Hematopoietic multipotent progenitor cell (in vitro differentiated cells): Measurements from ENCODE around the gene CELA1. TPM values are rescaled to one million over a fixed set of nuclear protein-coding genes. Genes with fewer than 3 reads are reported as not detected.

ENCODE experiments used
- DNase-seq, 3 donors: peaks; one replicate each; pipeline ENCODE4 v3.0.0-alpha.2; 2011 to 2015; ENCODE audit warnings: low read depth in 2 of 3, low spot score in 2 of 3
- total RNA-seq: library from RNA; depleted of rRNA; stranded (reverse); fragments of >200 nt; gene quantifications from one replicate; pipeline ENCODE4 v1.2.3, GENCODE V29; 2012

Gene CELA1
- not detected for total RNA-seq

DNA sequence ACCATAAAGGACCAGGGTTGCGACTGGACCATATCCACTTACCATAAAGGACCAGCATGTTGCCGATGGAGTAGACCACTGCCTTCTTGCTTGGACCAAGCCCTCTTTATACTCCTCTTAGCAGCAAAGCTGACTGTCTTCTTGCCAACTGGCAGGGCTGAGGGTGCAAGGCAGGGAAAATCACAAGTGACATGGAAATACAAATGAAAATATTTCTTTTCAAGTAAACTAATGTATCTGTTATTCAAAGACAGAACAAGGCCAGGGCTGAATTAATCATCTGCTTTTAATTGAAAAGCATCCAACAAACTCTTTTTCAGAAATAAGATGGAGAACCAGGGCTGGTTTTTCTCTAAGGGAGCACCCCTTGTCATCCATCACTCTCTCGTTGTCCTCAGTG, at the start of gene CELA1:
TSS of gene CELA1 (minus strand) at position 99 of the 400 bp plus-strand sequence. CDS start at position 58, 41 bp downstream.
- DNase-seq, result no peak

DNA sequence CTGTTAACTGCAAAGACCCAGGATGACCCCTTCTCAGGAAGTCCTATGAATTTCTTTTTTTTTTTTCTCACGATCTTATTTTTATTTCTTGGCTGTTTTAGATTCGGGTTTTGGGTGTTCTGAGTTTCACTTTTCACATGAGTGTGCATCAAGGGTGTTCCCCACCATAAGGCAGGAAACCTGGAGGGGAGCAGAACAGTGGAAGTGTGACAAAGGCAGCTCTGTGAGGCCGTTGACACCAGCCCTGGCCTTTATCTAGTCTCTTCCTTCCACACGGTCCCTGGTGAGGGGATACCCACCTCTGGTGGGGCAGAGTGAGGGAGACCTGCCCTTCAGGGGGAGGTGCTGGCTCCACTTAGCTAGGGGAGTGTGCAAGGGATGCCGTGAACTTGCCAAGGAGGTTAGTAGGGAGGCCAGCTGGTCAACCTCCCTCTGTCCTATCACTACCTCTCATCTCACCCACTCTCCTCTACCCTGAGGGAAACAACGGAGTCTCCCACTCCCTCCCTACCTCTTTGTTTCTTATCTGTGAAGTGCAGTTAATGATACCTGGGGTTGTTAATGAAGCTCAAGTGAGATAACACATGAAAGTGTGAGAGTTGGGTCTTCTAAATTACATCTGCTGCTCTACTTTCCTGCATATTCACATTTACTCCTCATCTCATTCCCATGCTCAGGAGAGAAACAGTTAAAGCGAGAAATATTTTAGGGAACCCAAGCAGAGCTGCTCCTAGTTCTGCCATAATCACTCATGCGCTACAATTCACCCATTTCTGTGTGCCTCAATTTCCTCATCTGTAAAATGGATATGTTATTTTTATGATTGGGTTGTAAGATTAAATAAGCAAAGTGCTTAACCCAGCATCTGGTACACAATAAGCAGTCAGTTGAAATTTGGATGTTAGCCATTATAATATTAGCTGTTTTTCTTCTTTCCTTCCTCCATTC, 49.1 kb upstream of the CELA1 start:
- DNase-seq, result peak in 2 of 3 donors; percentile 41 to 49

DNA sequence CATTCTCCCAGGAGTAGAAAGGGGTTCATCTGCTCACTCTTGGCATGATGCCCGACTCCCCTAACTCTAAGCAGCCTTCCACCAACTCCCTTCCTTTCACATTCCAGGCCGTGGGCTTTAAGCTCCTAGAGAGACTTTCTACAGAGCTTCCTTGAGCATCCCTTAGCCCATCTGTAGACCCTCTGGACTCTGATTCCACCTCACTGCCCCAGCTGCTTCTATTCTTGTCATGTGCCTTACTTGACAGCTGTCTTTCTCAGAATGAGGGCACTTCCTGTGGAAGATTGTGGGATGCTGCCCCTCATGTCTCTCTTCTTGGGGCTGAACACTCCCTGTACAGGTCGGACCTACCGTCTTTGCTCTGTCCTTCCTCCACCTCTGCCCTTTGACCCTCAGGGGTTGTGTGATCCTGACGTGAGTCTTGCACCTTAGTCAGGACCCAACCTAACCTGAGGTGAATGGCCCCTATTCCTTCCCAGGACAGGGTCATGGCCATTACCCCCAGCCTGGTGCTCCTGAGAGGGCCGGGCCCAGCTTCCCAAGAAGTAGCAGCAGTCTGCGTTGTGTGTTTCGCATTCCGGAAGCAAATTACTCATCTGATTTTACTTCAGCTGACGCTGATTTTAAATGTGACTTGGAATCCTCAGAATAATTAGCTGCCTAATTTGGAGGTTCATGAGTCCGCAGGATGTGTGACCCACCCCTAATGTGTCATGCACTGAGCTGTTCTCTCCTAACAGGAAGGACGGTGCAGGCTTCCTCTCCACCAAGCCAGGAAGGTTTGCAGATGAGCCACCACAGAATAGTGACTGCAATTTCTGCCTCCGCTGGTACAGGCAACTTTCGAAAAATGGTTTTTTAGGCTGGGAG, 47.4 kb upstream of the CELA1 start:
- DNase-seq, result peak in 1 of 3 donors; percentile 47

DNA sequence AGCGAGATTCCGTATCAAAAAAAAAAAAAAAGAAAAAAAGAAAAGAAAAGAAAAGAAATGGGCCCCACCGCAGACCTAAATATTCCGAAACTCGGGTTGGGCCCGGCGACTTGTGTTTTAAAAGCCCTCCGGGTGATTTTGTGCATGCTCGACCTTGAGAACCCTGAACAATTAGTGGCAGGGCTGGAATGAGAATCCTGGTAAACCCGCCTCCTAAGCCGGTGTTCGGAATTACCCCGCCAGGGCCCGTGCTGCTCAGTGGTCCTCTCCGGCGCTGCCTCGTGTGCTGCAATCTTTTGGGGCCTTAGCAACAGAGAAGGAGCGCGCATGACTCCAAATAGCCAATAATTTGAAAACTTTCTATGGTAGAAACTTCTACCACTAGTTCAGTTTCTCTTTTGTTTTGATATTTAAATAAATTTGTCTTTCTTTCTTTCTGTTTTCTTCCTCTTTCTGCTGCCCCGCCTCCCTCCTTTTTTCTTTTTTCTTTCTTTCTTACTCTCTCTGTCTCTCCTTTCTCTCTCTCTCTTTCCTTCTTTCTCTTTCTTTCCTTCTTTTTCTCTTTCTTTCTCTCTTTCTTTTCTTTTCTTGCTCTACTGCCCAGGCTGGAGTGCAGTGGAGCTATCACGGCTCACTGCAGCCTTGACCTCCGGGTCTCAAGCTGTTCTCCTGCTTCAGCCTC, 46.2 kb upstream of the CELA1 start:
- peak in 1 of 3 donors; percentile 64 for DNase-seq

DNA sequence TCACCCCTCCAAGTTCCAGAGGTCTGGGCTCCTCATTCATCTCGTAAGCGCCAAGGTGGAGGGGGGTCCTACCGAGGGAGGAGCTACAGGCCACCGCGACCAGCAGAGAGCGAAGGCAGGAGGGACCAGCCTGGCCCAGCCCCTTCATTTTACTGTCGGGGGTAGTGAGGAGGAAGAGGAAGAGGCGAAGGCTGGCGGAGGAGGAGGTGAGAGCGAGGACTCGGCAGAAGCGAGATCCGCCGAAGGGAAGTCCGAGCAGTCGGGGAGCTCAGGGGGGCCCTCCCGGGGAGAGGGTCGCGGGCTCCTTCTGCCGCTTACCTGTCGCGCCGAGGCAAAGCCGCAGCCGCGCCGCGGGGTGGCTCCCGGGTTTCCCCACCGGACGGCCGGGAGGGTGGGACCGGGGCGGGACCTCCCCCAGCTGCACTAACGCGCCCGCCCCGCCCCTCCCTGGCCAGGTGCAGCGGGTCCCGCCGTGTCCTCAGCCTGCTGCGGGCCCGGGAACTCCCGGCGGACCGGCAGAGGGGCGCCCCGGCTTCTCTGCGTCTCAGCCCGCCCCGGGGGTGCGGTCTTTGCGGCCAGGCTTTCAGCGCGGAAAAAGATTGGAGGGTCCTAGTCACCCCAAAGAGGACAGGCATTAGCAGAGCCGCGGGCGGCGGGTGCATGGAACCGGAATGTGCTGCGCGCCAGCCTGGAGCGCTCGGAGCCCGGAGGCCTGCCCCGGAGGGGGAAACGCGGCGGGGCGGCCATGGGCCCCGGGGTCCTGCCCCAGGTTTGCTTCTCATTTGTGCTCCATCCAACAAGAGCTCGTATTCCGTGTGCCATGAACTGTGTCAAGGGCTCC, 45.0 kb upstream of the CELA1 start, which contains the start of gene GALNT6:
TSS of gene GALNT6 (minus strand) at position 124 of the 841 bp plus-strand sequence. CDS start 11,625 bp downstream, outside the sequence.
- DNase-seq, result peak in 2 of 3 donors; percentile 52 to 57

DNA sequence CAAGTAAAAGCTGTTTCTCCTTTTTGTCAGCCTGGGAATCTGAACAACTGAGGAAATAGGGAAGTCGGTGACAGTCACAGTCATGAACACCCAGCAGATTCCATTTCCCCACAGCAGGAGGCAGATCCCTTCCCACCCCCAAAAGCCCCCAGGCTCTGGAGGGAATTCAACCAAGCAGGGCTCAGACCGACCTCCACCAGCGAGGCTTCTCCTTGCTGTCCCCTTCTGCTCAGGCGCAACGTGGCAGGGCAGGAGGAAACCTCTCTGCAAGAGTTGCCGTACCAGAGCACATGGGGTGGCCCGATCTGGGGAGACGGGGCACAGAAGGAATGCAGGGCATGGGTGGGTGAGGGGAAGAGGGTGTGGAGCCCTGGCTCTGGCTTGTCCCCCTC, 44.4 kb upstream of the CELA1 start:
- peak in 1 of 3 donors; percentile 50 for DNase-seq

DNA sequence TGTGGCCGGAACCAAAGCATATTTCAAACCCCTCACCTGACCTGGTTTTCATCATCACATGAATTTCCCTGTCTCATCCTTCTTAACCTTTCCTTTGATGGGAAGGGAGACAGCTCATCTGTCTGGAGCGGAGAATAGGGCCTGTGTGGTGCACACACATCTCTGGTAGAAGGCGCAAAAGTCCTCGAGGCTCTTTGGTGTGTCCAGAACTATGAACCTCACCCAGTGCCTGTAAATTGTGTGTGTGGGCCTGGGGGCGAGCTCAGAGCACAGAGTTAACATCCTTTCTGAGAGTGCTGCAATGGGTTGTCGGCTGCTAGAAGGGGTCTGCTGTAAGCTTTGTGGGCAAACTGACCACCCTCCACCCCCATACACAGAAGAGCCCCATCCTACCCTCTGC, 44.0 kb upstream of the CELA1 start:
- DNase-seq, result no peak

DNA sequence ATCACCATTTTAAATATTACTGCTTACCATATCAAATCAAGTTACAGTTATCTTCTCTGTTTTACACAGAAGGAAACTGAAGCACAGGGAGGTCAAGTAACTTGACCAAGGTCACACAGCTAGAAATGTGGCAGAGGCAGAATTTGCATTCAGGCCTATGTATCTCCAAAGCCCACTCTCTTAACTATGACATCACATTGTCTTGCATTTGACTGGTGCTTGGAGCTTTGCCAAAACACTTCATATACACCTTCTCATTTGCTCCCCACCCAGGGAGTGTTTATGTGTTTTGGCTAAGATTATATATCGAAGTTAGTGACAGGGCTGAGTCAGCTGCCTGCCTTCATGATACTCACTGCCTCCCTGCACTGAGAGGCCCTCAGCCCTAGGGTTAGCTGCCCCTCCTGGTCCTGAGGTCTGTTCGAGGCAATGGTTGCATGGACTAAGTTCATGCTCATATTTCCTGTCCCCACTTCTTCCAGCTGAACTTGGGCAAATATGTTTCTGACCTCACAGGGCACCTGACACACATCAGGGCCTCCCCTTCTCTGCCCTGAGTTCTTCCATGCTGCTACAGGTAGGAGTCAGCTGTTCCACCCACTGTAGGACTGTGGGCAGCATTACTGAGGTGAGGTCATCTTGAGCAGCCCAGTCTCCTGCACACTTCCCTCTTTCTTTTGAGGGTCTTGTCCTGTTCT, 43.0 kb upstream of the CELA1 start:
- peak in 1 of 3 donors; percentile 14 for DNase-seq

DNA sequence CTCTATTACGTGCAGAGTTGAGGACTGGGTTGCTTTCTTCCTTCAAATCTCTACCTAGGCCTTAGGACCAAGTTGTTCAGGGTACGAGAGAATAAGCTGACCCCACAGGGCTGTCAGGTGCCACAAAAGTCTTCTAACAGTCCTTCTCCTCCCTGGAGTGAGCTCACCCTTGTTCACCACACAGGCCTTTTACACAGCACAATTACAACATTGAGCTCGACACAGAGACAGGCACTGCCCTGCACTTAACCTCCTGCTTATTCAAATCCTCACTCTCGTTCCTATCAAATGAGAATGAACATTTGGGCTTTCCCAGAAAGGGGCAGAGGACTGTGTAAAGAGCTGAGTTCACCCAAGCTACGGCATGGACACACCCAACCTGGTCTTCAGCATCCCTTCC, 42.4 kb upstream of the CELA1 start:
- no peak for DNase-seq

DNA sequence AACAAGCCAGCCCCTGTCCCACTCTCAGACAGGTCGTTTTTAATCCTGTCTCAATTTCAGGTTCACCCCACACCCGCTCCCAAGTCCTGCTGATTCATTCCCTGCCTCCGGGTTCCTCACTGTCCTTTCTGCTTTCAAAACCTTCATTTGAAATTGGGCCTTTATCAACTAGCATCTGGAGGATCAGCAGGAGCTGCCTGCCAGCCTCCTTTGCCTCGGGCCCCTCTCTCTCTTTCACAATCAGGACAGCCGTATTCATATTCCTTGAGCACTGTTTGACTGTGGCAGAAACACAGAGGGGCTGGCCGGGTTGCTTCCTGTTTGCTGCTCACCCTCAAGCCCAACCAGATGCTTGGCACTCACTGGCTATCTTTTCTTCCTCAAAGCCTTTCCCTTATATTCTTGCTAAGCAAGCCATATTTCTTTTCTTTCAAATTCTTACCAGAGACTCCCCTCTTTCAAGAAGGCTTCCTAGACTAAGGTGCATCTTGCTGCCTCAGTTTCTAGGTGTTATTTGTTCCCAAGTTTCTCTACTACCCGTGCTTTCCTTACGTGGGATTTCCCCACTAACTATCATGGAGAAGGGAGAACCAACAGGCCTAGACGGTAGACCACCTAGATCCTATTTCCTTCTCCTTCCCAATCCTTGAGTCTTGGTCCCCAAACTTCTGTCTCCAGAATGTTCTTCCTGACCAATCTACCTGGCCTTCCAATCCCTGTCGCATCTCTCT, 41.8 kb upstream of the CELA1 start:
- DNase-seq, result peak in 1 of 3 donors; percentile 71

DNA sequence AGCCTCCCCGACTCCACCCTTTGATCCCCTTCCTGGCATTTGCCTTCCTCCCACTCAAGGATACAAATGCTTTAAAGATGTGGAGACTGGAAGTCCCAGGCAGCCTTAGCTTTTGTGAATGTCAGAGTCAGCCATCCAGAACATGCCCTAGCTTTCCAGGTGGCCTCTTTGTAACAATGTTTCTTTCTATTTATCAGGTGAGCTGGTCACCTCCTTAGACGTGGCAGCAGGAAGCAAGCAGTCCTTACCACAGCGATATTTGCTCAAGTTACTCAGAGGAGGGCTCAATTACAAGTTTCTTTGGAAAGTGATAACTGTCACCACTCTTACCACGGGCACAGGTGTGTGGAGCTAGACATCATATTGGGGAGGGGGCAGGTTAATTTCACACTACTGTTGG, 39.9 kb upstream of the CELA1 start:
- no peak for DNase-seq

DNA sequence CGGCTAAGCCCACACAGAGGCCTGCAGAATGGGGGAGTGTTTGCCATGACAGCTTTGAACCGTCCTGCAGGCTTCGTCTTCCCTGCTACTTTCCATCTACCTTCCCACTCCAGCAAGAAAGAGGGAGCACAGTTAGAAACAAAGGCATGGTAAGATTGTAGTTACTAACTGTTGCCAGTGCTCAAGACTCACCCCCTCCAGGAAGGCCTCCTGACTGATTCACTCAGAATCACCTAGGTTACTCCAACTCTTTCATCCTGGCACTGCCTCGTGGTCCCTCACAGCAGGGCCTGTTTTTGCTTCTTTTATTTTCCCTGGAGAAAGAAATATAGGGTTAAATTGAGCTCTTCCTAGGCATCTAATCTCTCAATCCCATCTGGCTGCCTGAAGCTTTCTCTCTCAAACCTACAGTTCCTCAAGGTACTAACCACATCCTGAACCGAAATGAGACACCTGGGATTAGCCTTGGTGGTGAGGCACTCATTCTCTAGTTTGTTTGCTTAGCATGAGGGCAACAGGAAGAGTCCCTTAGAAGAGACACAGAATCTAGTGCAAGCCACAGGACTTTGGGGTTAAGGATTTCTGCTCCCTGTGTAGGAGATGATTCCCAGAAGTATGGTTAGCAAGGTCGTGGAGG, 36.9 kb upstream of the CELA1 start:
- DNase-seq, result peak in 1 of 3 donors; percentile 50

DNA sequence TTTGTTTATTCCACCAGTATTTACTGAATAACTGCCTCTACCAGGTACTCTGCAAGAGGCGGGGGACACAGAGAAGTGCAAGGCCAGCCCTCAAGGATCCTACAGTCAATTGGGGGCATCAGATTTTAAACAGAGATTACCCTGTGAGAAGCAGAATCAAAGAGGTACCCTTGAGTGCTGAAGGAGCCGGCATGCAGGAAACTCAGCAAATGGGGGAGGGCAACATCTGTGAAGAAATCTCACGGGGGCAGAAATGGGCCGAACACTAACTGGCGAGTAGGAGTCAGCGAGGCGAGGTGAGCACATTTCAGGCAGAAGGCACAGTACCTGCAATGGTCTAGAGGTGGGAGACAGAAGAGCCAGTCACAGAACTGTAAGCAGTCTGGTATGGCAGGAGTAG, 35.7 kb upstream of the CELA1 start:
- no peak for DNase-seq

DNA sequence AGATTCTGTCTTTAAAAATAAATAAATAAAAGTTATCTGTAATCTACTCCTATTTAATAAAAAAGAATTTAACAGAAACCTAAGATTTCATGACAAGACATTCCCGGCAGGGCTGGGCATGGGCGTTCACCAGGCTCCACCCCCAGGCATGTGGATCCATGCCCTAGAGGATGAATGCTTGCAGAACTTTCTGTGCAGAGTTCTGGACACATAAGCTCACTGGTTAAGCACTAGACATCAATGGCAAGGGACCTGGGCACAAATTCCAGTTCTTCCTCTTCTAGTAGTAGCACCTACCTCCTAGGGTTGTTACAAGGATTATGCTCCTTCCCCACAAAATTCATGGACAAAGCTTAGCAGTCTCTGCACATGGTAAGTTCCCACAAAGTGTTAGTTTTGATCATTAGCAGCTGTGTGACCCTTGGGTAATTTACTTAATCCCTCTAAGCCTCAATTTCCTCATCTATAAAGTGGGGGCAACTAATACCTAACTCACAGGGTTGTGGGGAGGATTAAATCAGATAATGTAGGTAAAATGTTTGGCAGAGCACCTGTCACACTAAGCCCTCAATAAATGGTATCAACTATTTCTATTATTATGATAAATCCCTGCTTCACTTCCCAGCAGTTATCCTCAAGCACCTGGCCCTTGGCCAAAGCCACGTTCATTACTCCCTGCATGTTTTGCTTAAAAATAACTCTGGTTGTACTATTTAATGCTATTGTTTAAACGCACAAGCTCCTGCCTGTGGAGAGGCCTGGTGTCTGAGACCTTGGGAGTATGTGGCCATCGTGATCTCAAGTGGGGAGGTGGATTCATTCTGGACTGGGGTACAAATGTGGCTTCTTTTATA, 35.0 kb upstream of the CELA1 start:
- no peak for DNase-seq

DNA sequence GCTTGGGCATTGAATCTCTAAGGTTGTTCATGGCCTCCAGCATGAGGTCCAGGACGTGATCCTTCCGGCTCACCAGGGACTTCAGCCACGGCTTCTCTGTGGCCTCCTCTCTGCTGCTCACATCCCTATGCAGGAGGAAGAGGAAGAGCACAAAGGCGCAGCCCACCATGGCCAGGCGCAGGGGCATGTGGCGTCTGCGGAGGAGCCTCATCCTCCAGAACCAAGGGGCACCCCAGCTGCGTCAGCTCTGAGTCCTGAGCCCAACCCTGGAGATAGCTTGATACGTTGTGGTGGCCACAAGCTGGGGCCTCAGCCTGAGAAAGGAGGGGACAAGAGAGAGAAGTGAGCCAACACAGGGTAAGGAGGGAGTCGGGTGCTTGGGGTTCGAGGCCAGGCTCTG, 33.1 kb upstream of the CELA1 start:
- DNase-seq, result no peak

DNA sequence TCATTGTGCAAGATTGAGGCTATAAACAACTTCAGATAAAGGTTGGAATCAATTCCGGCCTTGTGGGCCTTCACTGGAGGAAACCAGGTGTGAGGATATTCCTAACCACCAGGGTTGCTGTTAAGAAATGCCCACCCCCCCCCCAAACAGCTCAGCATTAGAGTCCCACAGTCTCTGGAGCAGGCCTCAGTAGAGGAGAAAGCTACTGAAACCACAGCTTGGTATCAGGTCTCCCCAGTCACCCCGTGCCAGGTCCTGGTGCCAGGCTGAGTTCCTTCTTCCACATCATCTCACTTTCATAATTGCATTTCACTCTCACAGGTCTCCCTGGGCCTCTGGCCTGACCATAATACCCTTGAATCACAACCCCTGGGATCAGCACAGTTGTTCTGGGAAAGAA, 32.3 kb upstream of the CELA1 start:
- peak in 1 of 3 donors; percentile 76 for DNase-seq
